Neural cell (in vitro differentiated cells): ENCODE results near the gene MYLK3. TPM values are rescaled to one million over a fixed set of nuclear protein-coding genes. Genes with fewer than 3 reads are reported as not detected.

Experiments used
- H2AFZ ChIP-seq: fragments of 200-600, 300-800 bp; sonication (generic), shearing (Covaris generic); 2 replicates; pipeline ENCODE4 v1.6.0; 2014; ENCODE audit warnings: low read depth, mild to moderate bottlenecking, antibody characterized with exemption, low read length, moderate library complexity
- H3F3A ChIP-seq: fragments of 200-600 bp; shearing (Covaris generic); 2 replicates; pipeline ENCODE4 v1.6.1; 2016; ENCODE audit warnings: mild to moderate bottlenecking, moderate library complexity, mixed read lengths, antibody characterized with exemption, low read length; ENCODE audit not compliant: insufficient read depth, poor library complexity, severe bottlenecking
- H3K27ac ChIP-seq: fragments of 200-600, 300-800 bp; sonication (generic), shearing (Covaris generic); 2 replicates; pipeline ENCODE4 v1.5.1; 2014; ENCODE audit warnings: mild to moderate bottlenecking, low read length, moderate library complexity
- H3K27me3 ChIP-seq: fragments of 300-800, 200-600 bp; sonication (generic), shearing (Covaris generic); 2 replicates; pipeline ENCODE4 v1.6.0; 2014; ENCODE audit warnings: mild to moderate bottlenecking, low read depth, low read length, moderate library complexity; ENCODE audit not compliant: insufficient read depth
- H3K36me3 ChIP-seq: fragments of 300-800, 200-600 bp; sonication (generic), shearing (Covaris generic); 2 replicates; pipeline ENCODE4 v1.5.1; 2014; ENCODE audit warnings: mild to moderate bottlenecking, antibody characterized with exemption, low read length, moderate library complexity; ENCODE audit not compliant: insufficient read depth
- H3K4me2 ChIP-seq: fragments of 300-800, 200-600 bp; sonication (generic), shearing (Covaris generic); 2 replicates; pipeline ENCODE4 v1.6.0; 2014; ENCODE audit warnings: mild to moderate bottlenecking, low read length
- H3K4me3 ChIP-seq: fragments of 300-800, 200-600 bp; sonication (generic), shearing (Covaris generic); 2 replicates; pipeline ENCODE4 v1.5.1; 2014; ENCODE audit warnings: mild to moderate bottlenecking, low read length, moderate library complexity
- H3K79me2 ChIP-seq: fragments of 200-600 bp; shearing (Covaris generic); replicated peaks from 2 replicates; pipeline ENCODE4 v1.6.0; 2014; ENCODE audit warnings: mild to moderate bottlenecking, low read length, moderate library complexity; ENCODE audit not compliant: insufficient read depth
- H3K9ac ChIP-seq: fragments of 300-800, 200-600 bp; sonication (generic), shearing (Covaris generic); 2 replicates; pipeline ENCODE4 v1.6.1; 2016; ENCODE audit warnings: mild to moderate bottlenecking, low read length, mixed read lengths
- H3K9me2 ChIP-seq: fragments of 200-600 bp; shearing (Covaris generic); 2 replicates; pipeline ENCODE4 v1.6.1; 2016; ENCODE audit warnings: mild to moderate bottlenecking, low read length, mixed read lengths; ENCODE audit not compliant: insufficient read depth
- H3K9me3 ChIP-seq: fragments of 200-600, 300-800 bp; sonication (generic), shearing (Covaris generic); 2 replicates; pipeline ENCODE4 v1.6.1; 2016; ENCODE audit warnings: mild to moderate bottlenecking, mixed run types, low read length, moderate library complexity, mixed read lengths
- H4K20me1 ChIP-seq: fragments of 200-600 bp; shearing (Covaris generic); 2 replicates; pipeline ENCODE4 v1.6.1; 2016; ENCODE audit warnings: mild to moderate bottlenecking, mixed run types; ENCODE audit not compliant: insufficient read depth
- EP300 ChIP-seq: fragments of 450-650 bp; conservative IDR thresholded peaks from 2 replicates; pipeline ENCODE4 v1.6.1; 2014; ENCODE audit warnings: antibody characterized with exemption, mild to moderate bottlenecking, moderate library complexity; ENCODE audit not compliant: poor library complexity, severe bottlenecking
- EZH2 ChIP-seq: fragments of 200-600, 300-800 bp; shearing (Covaris generic), sonication (generic); IDR thresholded peaks from 2 replicates; pipeline ENCODE4 v1.6.1; 2014; ENCODE audit warnings: antibody characterized with exemption, low read length, borderline replicate concordance, mild to moderate bottlenecking; ENCODE audit not compliant: insufficient read depth, poor library complexity, severe bottlenecking
- MXI1 ChIP-seq: fragments of 450-650 bp; conservative IDR thresholded peaks from 2 replicates; pipeline ENCODE4 v1.6.1; 2014; ENCODE audit warnings: antibody characterized with exemption, mild to moderate bottlenecking; ENCODE audit not compliant: poor library complexity, severe bottlenecking
- POLR2AphosphoS5 ChIP-seq: IDR thresholded peaks from 2 replicates; pipeline ENCODE4 v1.6.1; 2012
- RAD21 ChIP-seq: fragments of 450-650 bp; conservative IDR thresholded peaks from 2 replicates; pipeline ENCODE4 v1.6.1; 2014; ENCODE audit warnings: antibody characterized with exemption, mild to moderate bottlenecking, moderate library complexity
- REST ChIP-seq: IDR thresholded peaks from 2 replicates; pipeline ENCODE4 v1.6.1; 2012; ENCODE audit warnings: borderline replicate concordance
- SMC3 ChIP-seq: fragments of 450-650 bp; conservative IDR thresholded peaks from 2 replicates; pipeline ENCODE4 v1.6.1; 2014; ENCODE audit warnings: antibody characterized with exemption, mild to moderate bottlenecking, moderate library complexity; ENCODE audit not compliant: poor library complexity
- TAF1 ChIP-seq: IDR thresholded peaks from 2 replicates; pipeline ENCODE4 v1.6.1; 2012; ENCODE audit warnings: low read depth
- polyA plus RNA-seq: library from polyadenylated mRNA; depleted of rRNA; stranded (reverse); fragments of >200 nt; gene quantifications from 2 replicates; pipeline ENCODE4 v1.2.3, GENCODE V29; 2014
- TF ChIP-seq, protein P1 (sequence below): fragments of 450-650 bp; IDR thresholded peaks from 2 replicates; pipeline ENCODE4 v1.5.1; 2014; ENCODE audit warnings: antibody characterized with exemption, mild to moderate bottlenecking, moderate library complexity; ENCODE audit not compliant: poor library complexity, severe bottlenecking

Gene MYLK3
- polyA plus RNA-seq, 1 donor from 2014 or later, result 0.07 TPM

- Histone ChIP-seq H4K20me1 (no peaks in the 10 kb centered on the region), H3K9me3 (no peaks in the 10 kb centered on the region), H3K27ac (no peak overlapping the region), H3F3A (no peaks in the 10 kb centered on the region), H3K27me3 (no peaks in the 10 kb centered on the region), H2AFZ (no peak overlapping the region), H3K9ac (no peak overlapping the region), H3K9me2 (no peaks in the 10 kb centered on the region), H3K79me2 (no peaks in the 10 kb centered on the region), H3K36me3 (peaks cover 4% of the 10 kb centered on the region), H3K4me2 (no peak overlapping the region), H3K4me3 (no peak overlapping the region)
- TF ChIP-seq RAD21 (peak; percentile 67), SMC3 (peak; percentile 42), MXI1 (no peak)
- TF ChIP-seq, protein P1, sequence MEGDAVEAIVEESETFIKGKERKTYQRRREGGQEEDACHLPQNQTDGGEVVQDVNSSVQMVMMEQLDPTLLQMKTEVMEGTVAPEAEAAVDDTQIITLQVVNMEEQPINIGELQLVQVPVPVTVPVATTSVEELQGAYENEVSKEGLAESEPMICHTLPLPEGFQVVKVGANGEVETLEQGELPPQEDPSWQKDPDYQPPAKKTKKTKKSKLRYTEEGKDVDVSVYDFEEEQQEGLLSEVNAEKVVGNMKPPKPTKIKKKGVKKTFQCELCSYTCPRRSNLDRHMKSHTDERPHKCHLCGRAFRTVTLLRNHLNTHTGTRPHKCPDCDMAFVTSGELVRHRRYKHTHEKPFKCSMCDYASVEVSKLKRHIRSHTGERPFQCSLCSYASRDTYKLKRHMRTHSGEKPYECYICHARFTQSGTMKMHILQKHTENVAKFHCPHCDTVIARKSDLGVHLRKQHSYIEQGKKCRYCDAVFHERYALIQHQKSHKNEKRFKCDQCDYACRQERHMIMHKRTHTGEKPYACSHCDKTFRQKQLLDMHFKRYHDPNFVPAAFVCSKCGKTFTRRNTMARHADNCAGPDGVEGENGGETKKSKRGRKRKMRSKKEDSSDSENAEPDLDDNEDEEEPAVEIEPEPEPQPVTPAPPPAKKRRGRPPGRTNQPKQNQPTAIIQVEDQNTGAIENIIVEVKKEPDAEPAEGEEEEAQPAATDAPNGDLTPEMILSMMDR, result peak; percentile 71
Measured at GRCh38 chr16:46673320-46674013, 74.7 kb downstream of the MYLK3 start.

GRCh38 chr16:46662123-46662522 lies 86.0 kb downstream of the MYLK3 start:
- TF ChIP-seq, protein P1, result no peak
- TF ChIP-seq SMC3 (no peak), MXI1 (no peak), RAD21 (no peak), POLR2AphosphoS5 (no peak), EP300 (no peak), REST (no peak), EZH2 (no peak), TAF1 (no peak)
- Histone ChIP-seq H3K27ac (no peak overlapping the region), H3K27me3 (no peaks in the 10 kb centered on the region), H3F3A (no peaks in the 10 kb centered on the region), H3K9ac (no peak overlapping the region), H3K79me2 (no peaks in the 10 kb centered on the region), H2AFZ (no peak overlapping the region), H3K9me3 (no peaks in the 10 kb centered on the region), H4K20me1 (no peaks in the 10 kb centered on the region), H3K4me2 (no peak overlapping the region), H3K36me3 (peaks cover 11% of the 10 kb centered on the region), H3K9me2 (no peaks in the 10 kb centered on the region), H3K4me3 (no peak overlapping the region)
